Measurements from ENCODE around the gene CCDC134. TPM values are rescaled to one million over a fixed set of nuclear protein-coding genes. Genes with fewer than 3 reads are reported as not detected.

CCDC134 gene
- polyA plus RNA-seq, 1 donor from 2014 or later: 2.2 TPM

DNA sequence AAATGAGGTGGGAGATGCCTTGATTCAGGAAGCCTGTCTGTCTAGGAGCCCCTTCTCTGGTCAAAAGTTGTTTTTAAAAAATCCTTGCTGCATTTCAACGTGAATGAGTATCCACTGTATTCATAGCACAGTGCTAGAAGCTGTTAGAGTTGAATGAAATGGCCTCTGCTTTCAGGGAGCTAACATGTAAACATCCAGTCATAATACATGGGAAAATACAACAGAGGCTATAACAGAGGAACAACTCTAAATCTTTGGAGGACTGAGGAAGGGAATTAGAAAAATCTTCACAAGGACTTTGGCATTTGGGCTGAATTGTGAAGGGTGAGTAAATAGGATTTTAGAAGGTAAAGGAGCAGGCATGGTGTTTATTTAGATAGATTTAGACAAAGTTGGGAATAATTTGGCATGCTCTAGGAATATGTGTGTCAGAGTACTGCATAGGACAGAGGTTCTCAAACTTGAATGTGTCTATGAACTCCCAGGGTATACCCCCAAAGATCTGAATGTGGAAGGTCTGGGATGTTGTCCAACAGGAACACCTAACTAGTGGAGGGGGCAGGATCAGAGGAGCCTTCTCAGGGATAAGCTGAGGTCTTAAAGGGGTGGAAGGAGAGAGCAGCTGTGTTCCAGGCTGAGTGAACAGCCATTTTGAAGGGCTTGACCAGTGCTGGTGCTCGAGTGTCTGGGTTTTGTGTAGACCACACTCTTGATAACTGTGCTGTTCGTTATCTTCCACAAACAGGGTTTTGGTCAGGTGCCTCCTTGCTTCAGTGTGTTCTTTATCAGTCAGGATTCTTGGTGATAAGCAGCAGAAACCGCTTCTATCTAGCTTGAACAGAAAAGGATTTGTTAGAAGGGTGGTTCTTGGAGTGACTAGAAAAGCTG is 45.1 kb downstream of the CCDC134 start:
- Histone ChIP-seq H3K9ac (ENCODE audit: low read length) (no peak overlapping the region), H3K27me3 (ENCODE audit: insufficient read depth, low read depth, low read length) (no peaks in the 10 kb centered on the region), H4K20me1 (ENCODE audit: insufficient read depth) (peaks cover 12% of the 10 kb centered on the region), H3K4me2 (ENCODE audit: low read length) (no peak overlapping the region), H3K79me2 (replicated peaks; ENCODE audit: insufficient read depth, low read length) (peaks cover 86% of the 10 kb centered on the region), H3K36me3 (ENCODE audit: insufficient read depth, low read length) (peaks cover 7% of the 10 kb centered on the region), H3K9me2 (ENCODE audit: insufficient read depth, low read length) (no peaks in the 10 kb centered on the region), H3K4me3 (ENCODE audit: low read length) (peak overlapping the region; percentile 1), H2AFZ (ENCODE audit: low read depth, low read length) (no peak overlapping the region), H3K9me3 (ENCODE audit: low read length) (no peaks in the 10 kb centered on the region), H3K27ac (ENCODE audit: low read length) (peak overlapping the region; percentile 45), H3F3A (ENCODE audit: insufficient read depth, low read length, poor library complexity, severe bottlenecking) (no peaks in the 10 kb centered on the region)
- TF ChIP-seq MXI1 (conservative IDR thresholded peaks at IDR 0.05; ENCODE audit: poor library complexity, severe bottlenecking) (no peak), TAF1 (IDR thresholded peaks at IDR 0.05; ENCODE audit: low read depth) (no peak), REST (IDR thresholded peaks at IDR 0.05; ENCODE audit: borderline replicate concordance) (no peak), POLR2AphosphoS5 (IDR thresholded peaks at IDR 0.05) (no peak), RAD21 (conservative IDR thresholded peaks at IDR 0.05) (no peak), EZH2 (IDR thresholded peaks at IDR 0.05; ENCODE audit: borderline replicate concordance, insufficient read depth, low read length, poor library complexity, severe bottlenecking) (no peak), SMC3 (conservative IDR thresholded peaks at IDR 0.05; ENCODE audit: poor library complexity) (no peak)
- TF ChIP-seq, protein P1, sequence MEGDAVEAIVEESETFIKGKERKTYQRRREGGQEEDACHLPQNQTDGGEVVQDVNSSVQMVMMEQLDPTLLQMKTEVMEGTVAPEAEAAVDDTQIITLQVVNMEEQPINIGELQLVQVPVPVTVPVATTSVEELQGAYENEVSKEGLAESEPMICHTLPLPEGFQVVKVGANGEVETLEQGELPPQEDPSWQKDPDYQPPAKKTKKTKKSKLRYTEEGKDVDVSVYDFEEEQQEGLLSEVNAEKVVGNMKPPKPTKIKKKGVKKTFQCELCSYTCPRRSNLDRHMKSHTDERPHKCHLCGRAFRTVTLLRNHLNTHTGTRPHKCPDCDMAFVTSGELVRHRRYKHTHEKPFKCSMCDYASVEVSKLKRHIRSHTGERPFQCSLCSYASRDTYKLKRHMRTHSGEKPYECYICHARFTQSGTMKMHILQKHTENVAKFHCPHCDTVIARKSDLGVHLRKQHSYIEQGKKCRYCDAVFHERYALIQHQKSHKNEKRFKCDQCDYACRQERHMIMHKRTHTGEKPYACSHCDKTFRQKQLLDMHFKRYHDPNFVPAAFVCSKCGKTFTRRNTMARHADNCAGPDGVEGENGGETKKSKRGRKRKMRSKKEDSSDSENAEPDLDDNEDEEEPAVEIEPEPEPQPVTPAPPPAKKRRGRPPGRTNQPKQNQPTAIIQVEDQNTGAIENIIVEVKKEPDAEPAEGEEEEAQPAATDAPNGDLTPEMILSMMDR (IDR thresholded peaks at IDR 0.05; ENCODE audit: poor library complexity, severe bottlenecking): no peak

GRCh38 chr22:41846268-41846987 is 45.9 kb downstream of the CCDC134 start:
- Histone ChIP-seq H2AFZ (ENCODE audit: low read depth, low read length) (no peak overlapping the region), H4K20me1 (ENCODE audit: insufficient read depth) (peaks cover 5% of the 10 kb centered on the region), H3K79me2 (replicated peaks; ENCODE audit: insufficient read depth, low read length) (peaks cover 84% of the 10 kb centered on the region), H3K9me3 (ENCODE audit: low read length) (no peaks in the 10 kb centered on the region), H3K27ac (ENCODE audit: low read length) (peak overlapping the region; percentile 45), H3K4me3 (ENCODE audit: low read length) (peak overlapping the region; percentile 1), H3K36me3 (ENCODE audit: insufficient read depth, low read length) (peaks cover 7% of the 10 kb centered on the region), H3F3A (ENCODE audit: insufficient read depth, low read length, poor library complexity, severe bottlenecking) (no peaks in the 10 kb centered on the region), H3K9me2 (ENCODE audit: insufficient read depth, low read length) (no peaks in the 10 kb centered on the region), H3K9ac (ENCODE audit: low read length) (no peak overlapping the region), H3K27me3 (ENCODE audit: insufficient read depth, low read depth, low read length) (no peaks in the 10 kb centered on the region), H3K4me2 (ENCODE audit: low read length) (no peak overlapping the region)
- TF ChIP-seq MXI1 (conservative IDR thresholded peaks at IDR 0.05; ENCODE audit: poor library complexity, severe bottlenecking) (no peak), POLR2AphosphoS5 (IDR thresholded peaks at IDR 0.05) (peak; percentile 3)
